Mesenchymal stem cell (in vitro differentiated cells and primary cell): ENCODE data around the gene FPR2.

Source experiments
- DNase-seq: peaks from one replicate; pipeline ENCODE4 v3.0.0-alpha.2; 2013
- H2AFZ ChIP-seq: one replicate; pipeline ENCODE4 v1.6.1; 2013; ENCODE audit warnings: low read depth, mild to moderate bottlenecking, control low read depth, inconsistent platforms, low read length, moderate library complexity
- H2AK5ac ChIP-seq: 2 replicates; pipeline ENCODE4 v1.6.1; 2013; ENCODE audit warnings: low read length, moderate library complexity, mild to moderate bottlenecking, inconsistent platforms; ENCODE audit not compliant: severe bottlenecking
- H2BK120ac ChIP-seq: one replicate; pipeline ENCODE4 v1.6.1; 2013; ENCODE audit warnings: low read depth, mild to moderate bottlenecking, inconsistent platforms, low read length, moderate library complexity
- H2BK12ac ChIP-seq, 2 experiments: one replicate each; pipeline ENCODE4 v1.6.1; 2013; ENCODE audit warnings: inconsistent platforms in 2 of 2, low read length in 2 of 2, mild to moderate bottlenecking in 2 of 2, moderate library complexity in 2 of 2, control low read depth in 1 of 2
- H2BK15ac ChIP-seq: one replicate; pipeline ENCODE4 v1.6.1; 2013; ENCODE audit warnings: mild to moderate bottlenecking, low read depth, inconsistent platforms; ENCODE audit not compliant: poor library complexity, severe bottlenecking
- H2BK5ac ChIP-seq: 2 replicates; pipeline ENCODE4 v1.6.1; 2013; ENCODE audit warnings: low read depth, mild to moderate bottlenecking, low read length, control low read depth, inconsistent platforms; ENCODE audit not compliant: poor library complexity, severe bottlenecking
- H3K14ac ChIP-seq, 2 experiments: one replicate each; pipeline ENCODE4 v1.6.1; 2013; ENCODE audit warnings: inconsistent platforms in 2 of 2, low read length in 2 of 2, control low read depth in 1 of 2, mild to moderate bottlenecking in 1 of 2, moderate library complexity in 1 of 2
- H3K18ac ChIP-seq, 2 experiments: one replicate each; pipeline ENCODE4 v1.6.1; 2013; ENCODE audit warnings: inconsistent platforms in 2 of 2, low read length in 2 of 2, control low read depth in 1 of 2, low read depth in 1 of 2, mild to moderate bottlenecking in 1 of 2
- H3K23ac ChIP-seq, 2 experiments: one replicate each; pipeline ENCODE4 v1.6.1; 2013; ENCODE audit warnings: inconsistent platforms in 2 of 2, low read length in 2 of 2, mild to moderate bottlenecking in 2 of 2, moderate library complexity in 2 of 2, control low read depth in 1 of 2
- H3K27ac ChIP-seq: 2 replicates; pipeline ENCODE4 v1.5.1; 2013; ENCODE audit warnings: mild to moderate bottlenecking, moderate library complexity, low read length, control low read depth, inconsistent platforms; ENCODE audit not compliant: poor library complexity, severe bottlenecking
- H3K27me3 ChIP-seq, 2 experiments: 2 replicates each; pipeline versions ENCODE4 v1.6.1 to v1.7.0; 2013; ENCODE audit warnings: low read length in 2 of 2, mild to moderate bottlenecking in 2 of 2, moderate library complexity in 2 of 2, control low read depth in 1 of 2, inconsistent platforms in 1 of 2; ENCODE audit not compliant: control insufficient read depth in 1 of 2, insufficient read depth in 1 of 2
- H3K36me3 ChIP-seq, 2 experiments: 2 replicates each; pipeline versions ENCODE4 v1.6.1 to v1.7.0; 2013; ENCODE audit warnings: low read length in 2 of 2, control low read depth in 1 of 2, inconsistent platforms in 1 of 2, low read depth in 1 of 2, mild to moderate bottlenecking in 1 of 2; ENCODE audit not compliant: insufficient read depth in 2 of 2, control insufficient read depth in 1 of 2
- H3K4ac ChIP-seq, 2 experiments: one replicate each; pipeline ENCODE4 v1.6.1; 2013; ENCODE audit warnings: inconsistent platforms in 2 of 2, low read length in 2 of 2, mild to moderate bottlenecking in 2 of 2, moderate library complexity in 2 of 2, control low read depth in 1 of 2, low read depth in 1 of 2
- H3K4me1 ChIP-seq: 2 replicates; pipeline ENCODE4 v1.6.1; 2013; ENCODE audit warnings: low read depth, low read length, control low read depth; ENCODE audit not compliant: control insufficient read depth, insufficient read depth
- H3K4me2 ChIP-seq: 2 replicates; pipeline ENCODE4 v1.6.1; 2013; ENCODE audit warnings: low read length, mild to moderate bottlenecking, inconsistent platforms; ENCODE audit not compliant: poor library complexity, severe bottlenecking
- H3K4me3 ChIP-seq, 2 experiments: 2 replicates each; pipeline versions ENCODE4 v1.5.1 to v1.7.0; 2013; ENCODE audit warnings: low read length in 2 of 2, mild to moderate bottlenecking in 2 of 2, control low read depth in 1 of 2, low read depth in 1 of 2; ENCODE audit not compliant: insufficient read depth in 1 of 2
- H3K79me1 ChIP-seq: replicated peaks from 2 replicates; pipeline ENCODE4 v1.6.1; 2013; ENCODE audit warnings: mild to moderate bottlenecking, control low read depth, low read length, inconsistent platforms; ENCODE audit not compliant: poor library complexity, severe bottlenecking
- H3K9ac ChIP-seq: 2 replicates; pipeline ENCODE4 v1.7.0; 2013; ENCODE audit warnings: mild to moderate bottlenecking, low read length, moderate library complexity
- H3K9me3 ChIP-seq: 2 replicates; pipeline ENCODE4 v1.7.0; 2013; ENCODE audit warnings: mild to moderate bottlenecking, low read length; ENCODE audit not compliant: control insufficient read depth
- H4K8ac ChIP-seq: one replicate; pipeline ENCODE4 v1.6.1; 2013; ENCODE audit warnings: inconsistent platforms, mild to moderate bottlenecking, low read length, moderate library complexity
- H4K91ac ChIP-seq: one replicate; pipeline ENCODE4 v1.6.1; 2013; ENCODE audit warnings: mild to moderate bottlenecking, low read length, inconsistent platforms
- WGBS: methylation state at CpG from one replicate; pipeline ENCODE4 v1.1.7; 2013; ENCODE audit warnings: mixed read lengths; 5-methylcytosine and 5-hydroxymethylcytosine counted together

The FPR2 gene

GRCh38 chr19:51765086-51765485 is 4.1 kb downstream of the FPR2 start:
- Histone ChIP-seq H3K18ac (no peak overlapping the region), H2AK5ac (no peak overlapping the region), H3K79me1 (no peaks in the 10 kb centered on the region), H2BK15ac (no peak overlapping the region), H4K91ac (no peak overlapping the region), H3K14ac (no peak overlapping the region), H3K9me3 (no peaks in the 10 kb centered on the region), H2AFZ (no peak overlapping the region), H2BK12ac (no peak overlapping the region), H2BK5ac (no peak overlapping the region), H3K27me3 (peaks cover 0 to 7% of the 10 kb centered on the region in 2 experiments), H3K27ac (no peak overlapping the region), H3K4me3 (no peak overlapping the region), H3K4ac (no peak overlapping the region), H3K36me3 (no peaks in the 10 kb centered on the region), H3K4me1 (no peaks in the 10 kb centered on the region), H4K8ac (no peak overlapping the region), H3K23ac (no peak overlapping the region), H2BK120ac (no peak overlapping the region), H3K4me2 (no peak overlapping the region), H3K9ac (no peak overlapping the region)
- DNase-seq = no peak
- 60% methylated on average over 4 of the region's 5 CpGs for WGBS

- H3K4ac ChIP-seq = no peak overlapping the region
- no peak overlapping the region for H3K9ac ChIP-seq
- H3K18ac ChIP-seq = no peak overlapping the region
- no peak overlapping the region for H2AFZ ChIP-seq
- no peak overlapping the region for H2BK5ac ChIP-seq
- no peaks in the 10 kb centered on the region for H3K79me1 ChIP-seq
- no peak overlapping the region for H3K4me2 ChIP-seq
- H3K14ac ChIP-seq = no peak overlapping the region
- H3K4me3 ChIP-seq = no peak overlapping the region
- no peak for DNase-seq
- H4K91ac ChIP-seq = no peak overlapping the region
- no peak overlapping the region for H2BK15ac ChIP-seq
- no peaks in the 10 kb centered on the region for H3K36me3 ChIP-seq
- H3K23ac ChIP-seq = no peak overlapping the region
- no peak overlapping the region for H3K27ac ChIP-seq
- no peak overlapping the region for H4K8ac ChIP-seq
- H2BK12ac ChIP-seq = no peak overlapping the region
- H2AK5ac ChIP-seq = no peak overlapping the region
- H3K9me3 ChIP-seq = no peaks in the 10 kb centered on the region
- H2BK120ac ChIP-seq = no peak overlapping the region
- H3K4me1 ChIP-seq = no peaks in the 10 kb centered on the region
- H3K27me3 ChIP-seq = peaks cover 0 to 7% of the 10 kb centered on the region in 2 experiments
- 71% methylated on average over 5 of the region's 5 CpGs for WGBS
Measured at GRCh38 chr19:51766461-51766860, 5.5 kb downstream of the FPR2 start.

GRCh38 chr19:51771376-51772130 is 10.6 kb downstream of the FPR2 start:
- Histone ChIP-seq H4K8ac (no peak overlapping the region), H3K79me1 (no peaks in the 10 kb centered on the region), H3K14ac (no peak overlapping the region), H3K4ac (no peak overlapping the region), H3K27ac (no peak overlapping the region), H2AFZ (no peak overlapping the region), H3K36me3 (no peaks in the 10 kb centered on the region), H2BK5ac (no peak overlapping the region), H4K91ac (no peak overlapping the region), H2BK120ac (no peak overlapping the region), H3K4me1 (no peaks in the 10 kb centered on the region), H3K18ac (no peak overlapping the region), H2BK15ac (no peak overlapping the region), H3K4me3 (no peak overlapping the region), H3K23ac (no peak overlapping the region), H3K4me2 (no peak overlapping the region), H3K27me3 (peaks cover 0 to 4% of the 10 kb centered on the region in 2 experiments), H2AK5ac (no peak overlapping the region), H2BK12ac (no peak overlapping the region), H3K9ac (no peak overlapping the region), H3K9me3 (no peaks in the 10 kb centered on the region)
- DNase-seq = no peak
- WGBS = 63% methylated on average over 10 of the region's 10 CpGs

GRCh38 chr19:51772977-51773376 is 12.0 kb downstream of the FPR2 start:
- H3K36me3 ChIP-seq = no peaks in the 10 kb centered on the region
- H2AFZ ChIP-seq = no peak overlapping the region
- peaks cover 1% of the 10 kb centered on the region for H3K4me1 ChIP-seq
- no peak overlapping the region for H4K8ac ChIP-seq
- no peaks in the 10 kb centered on the region for H3K79me1 ChIP-seq
- no peak overlapping the region for H3K18ac ChIP-seq
- no peaks in the 10 kb centered on the region for H3K9me3 ChIP-seq
- H2BK12ac ChIP-seq = no peak overlapping the region
- no peaks in the 10 kb centered on the region for H3K27me3 ChIP-seq
- no peak overlapping the region for H3K4me3 ChIP-seq
- no peak overlapping the region for H3K4ac ChIP-seq
- H3K4me2 ChIP-seq = no peak overlapping the region
- 73% methylated on average over 3 of the region's 6 CpGs for WGBS
- H2BK120ac ChIP-seq = no peak overlapping the region
- H2BK15ac ChIP-seq = no peak overlapping the region
- no peak overlapping the region for H3K9ac ChIP-seq
- H2AK5ac ChIP-seq = no peak overlapping the region
- H3K27ac ChIP-seq = no peak overlapping the region
- no peak overlapping the region for H2BK5ac ChIP-seq
- no peak for DNase-seq
- no peak overlapping the region for H3K23ac ChIP-seq
- no peak overlapping the region for H4K91ac ChIP-seq
- H3K14ac ChIP-seq = no peak overlapping the region
